Endothelial cell of umbilical vein (primary cell): ENCODE results near the gene SLCO2A1. TPM values are rescaled to one million over a fixed set of nuclear protein-coding genes. Genes with fewer than 3 reads are reported as not detected.

Experiments used
- BruUV-seq: library from RNA; stranded (reverse); fragments of 400-500 nt; replicated peaks from 2 replicates; lab custom pipeline; 2021; lab: Mats Ljungman, UMichigan
- CTCF ChIA-PET: fragments of 300-600, 350-600 bp; sonication (Branson Sonifier 250); formaldehyde crosslinking; loops from one replicate; lab custom pipeline; 2021; ENCODE audit warnings: antibody characterized with exemption, inconsistent platforms; lab: Charles Lee
- POLR2A ChIA-PET: fragments of 300-600, 350-600 bp; sonication (Branson Sonifier 250); formaldehyde crosslinking; loops from one replicate; lab custom pipeline; 2021; ENCODE audit warnings: antibody characterized with exemption, inconsistent platforms; lab: Charles Lee
- DNase-seq: peaks from one replicate; pipeline ENCODE4 v3.0.0-alpha.2; 2011; ENCODE audit warnings: low read depth, low spot score
- FAIRE-seq: peaks from 2 replicates; lab custom pipeline; 2011; peaks lifted over from hg19 to GRCh38; lab: Jason Lieb, UNC
- H2AFZ ChIP-seq: 2 replicates; pipeline ENCODE4 v1.6.0; 2012; ENCODE audit warnings: low read depth, low read length, control low read depth, inconsistent platforms
- H3K27ac ChIP-seq: 2 replicates; pipeline ENCODE4 v1.5.1; 2011; ENCODE audit warnings: low read depth, mild to moderate bottlenecking, control low read depth, low read length, moderate library complexity; ENCODE audit not compliant: insufficient read depth
- H3K27me3 ChIP-seq, 2 experiments: 2 replicates each; pipeline versions ENCODE4 v1.6.0 to v1.6.1; 2011; ENCODE audit warnings: low read length in 2 of 2, mixed read lengths in 1 of 2; ENCODE audit not compliant: control insufficient read depth in 2 of 2, insufficient read depth in 2 of 2
- H3K36me3 ChIP-seq, 2 experiments: 2 replicates in 1 of 2; 3 replicates in 1 of 2; pipeline ENCODE4 v1.5.1; 2011; ENCODE audit warnings: low read length in 2 of 2, mild to moderate bottlenecking in 1 of 2, moderate library complexity in 1 of 2; ENCODE audit not compliant: control insufficient read depth in 2 of 2, insufficient read depth in 2 of 2; ENCODE audit errors: extremely low read depth in 1 of 2
- H3K4me1 ChIP-seq: 3 replicates; pipeline ENCODE4 v1.5.1; 2011; ENCODE audit warnings: mild to moderate bottlenecking, low read length; ENCODE audit not compliant: control insufficient read depth, insufficient read depth; ENCODE audit errors: extremely low read depth
- H3K4me2 ChIP-seq: 2 replicates; pipeline ENCODE4 v1.6.1; 2011; ENCODE audit warnings: low read length, control low read depth, mixed read lengths; ENCODE audit not compliant: insufficient read depth
- H3K4me3 ChIP-seq, 3 experiments: fragments of 200-600 bp in 1 of 3; sonication (generic), shearing (Covaris generic) in 1 of 3; replicated peaks in 1 of 3; 2 replicates each; pipeline ENCODE4 v1.5.1; 2011 to 2016; ENCODE audit warnings: control low read depth in 3 of 3, low read length in 3 of 3, mild to moderate bottlenecking in 2 of 3, inconsistent platforms in 1 of 3, low read depth in 1 of 3, moderate library complexity in 1 of 3; ENCODE audit not compliant: insufficient read depth in 1 of 3
- H3K79me2 ChIP-seq: 2 replicates; pipeline ENCODE4 v1.6.0; 2012; ENCODE audit warnings: low read length, inconsistent platforms; ENCODE audit not compliant: control insufficient read depth, insufficient read depth
- H3K9ac ChIP-seq: replicated peaks from 2 replicates; pipeline ENCODE3; 2011; ENCODE audit warnings: low read length, control low read depth; ENCODE audit not compliant: insufficient read depth; ENCODE audit errors: extremely low read depth
- H3K9me1 ChIP-seq: replicated peaks from 3 replicates; pipeline ENCODE4 v1.6.0; 2011; ENCODE audit warnings: mild to moderate bottlenecking, low read length; ENCODE audit not compliant: control insufficient read depth, insufficient read depth; ENCODE audit errors: extremely low read depth
- H3K9me3 ChIP-seq: replicated peaks from 2 replicates; pipeline ENCODE4 v1.5.1; 2012; ENCODE audit warnings: low read length, inconsistent platforms; ENCODE audit not compliant: control insufficient read depth, insufficient read depth
- H4K20me1 ChIP-seq: replicated peaks from 2 replicates; pipeline ENCODE3; 2011; ENCODE audit warnings: mild to moderate bottlenecking, low read length; ENCODE audit not compliant: control insufficient read depth, insufficient read depth; ENCODE audit errors: extremely low read depth
- EZH2 ChIP-seq: IDR thresholded peaks from 2 replicates; pipeline ENCODE4 v1.6.1; 2012; ENCODE audit warnings: borderline replicate concordance, low read depth, mild to moderate bottlenecking, moderate library complexity, low read length, inconsistent platforms; ENCODE audit not compliant: severe bottlenecking
- FOS ChIP-seq: IDR thresholded peaks from 2 replicates; pipeline ENCODE4 v1.6.1; 2011; ENCODE audit warnings: mild to moderate bottlenecking, low read length, moderate library complexity, borderline replicate concordance; ENCODE audit not compliant: insufficient read depth
- GATA2 ChIP-seq: IDR thresholded peaks from 2 replicates; pipeline ENCODE4 v1.7.0; 2011; ENCODE audit warnings: low read depth, mild to moderate bottlenecking, moderate library complexity, mixed read lengths, low read length; ENCODE audit not compliant: insufficient read length, insufficient read depth
- JUN ChIP-seq: IDR thresholded peaks from 2 replicates; pipeline ENCODE4 v1.6.1; 2011; ENCODE audit warnings: borderline replicate concordance, low read depth; ENCODE audit not compliant: insufficient read length, insufficient read depth
- MYC ChIP-seq: IDR thresholded peaks from one replicate; pipeline ENCODE4 v1.6.1; 2011; ENCODE audit warnings: mild to moderate bottlenecking, low read depth, low read length
- POLR2A ChIP-seq: IDR thresholded peaks from 2 replicates; pipeline ENCODE4 v1.6.1; 2012; ENCODE audit warnings: low read depth, mild to moderate bottlenecking, control low read depth, low read length
- POLR2AphosphoS5 ChIP-seq: IDR thresholded peaks from 2 replicates; pipeline ENCODE4 v1.6.1; 2012; ENCODE audit warnings: low read depth, mild to moderate bottlenecking, control low read depth, low read length, moderate library complexity; ENCODE audit not compliant: insufficient read depth
- dilution Hi-C: fragments of 300-500 bp; cut with MboI; formaldehyde crosslinking; loops from one replicate; pipeline ENCODE4 v1.15.0; 2019; ENCODE audit warnings: low sequenced_read_pairs; ENCODE audit not compliant: extremely low pct_ligation_motif_present
- intact Hi-C: fragments of 100-400 bp; cut with micrococcal nuclease; formaldehyde crosslinking; loops from one replicate; pipeline ENCODE4 v1.10.0; 2022
- polyA plus RNA-seq, 4 experiments: library from polyadenylated mRNA; depleted of rRNA in 3 of 4; stranded (reverse) in 3 of 4; unstranded in 1 of 4; fragments of >200 nt; gene quantifications; 2 replicates each; pipeline versions ENCODE4 v1.2.1 to v1.2.3, GENCODE V29; 2011 to 2012; ENCODE audit warnings: missing spikeins in 1 of 4
- total RNA-seq: library from RNA; stranded (reverse); gene quantifications from 2 replicates; pipeline ENCODE4 v1.2.3, GENCODE V29; 2021
- TF ChIP-seq, protein P1 (sequence below): IDR thresholded peaks from 2 replicates; pipeline ENCODE4 v1.6.1; 2011; ENCODE audit not compliant: insufficient read depth, insufficient read length
- TF ChIP-seq, protein P2 (sequence below), 2 donors: IDR thresholded peaks; 1 replicate in 1 of 2; 2 replicates in 1 of 2; pipeline ENCODE4 v1.5.1; 2011; ENCODE audit warnings: low read length in 2 of 2, mild to moderate bottlenecking in 2 of 2, moderate library complexity in 2 of 2, control low read depth in 1 of 2, inconsistent platforms in 1 of 2, low read depth in 1 of 2; ENCODE audit not compliant: insufficient read depth in 1 of 2; ENCODE audit errors: extremely low read depth in 1 of 2

The SLCO2A1 gene
- total and polyA plus RNA-seq, 2 donors (not counting 3 experiments of a cell fraction or from before 2014, with no cell fraction given): 1.4 to 11.9 TPM

DNA sequence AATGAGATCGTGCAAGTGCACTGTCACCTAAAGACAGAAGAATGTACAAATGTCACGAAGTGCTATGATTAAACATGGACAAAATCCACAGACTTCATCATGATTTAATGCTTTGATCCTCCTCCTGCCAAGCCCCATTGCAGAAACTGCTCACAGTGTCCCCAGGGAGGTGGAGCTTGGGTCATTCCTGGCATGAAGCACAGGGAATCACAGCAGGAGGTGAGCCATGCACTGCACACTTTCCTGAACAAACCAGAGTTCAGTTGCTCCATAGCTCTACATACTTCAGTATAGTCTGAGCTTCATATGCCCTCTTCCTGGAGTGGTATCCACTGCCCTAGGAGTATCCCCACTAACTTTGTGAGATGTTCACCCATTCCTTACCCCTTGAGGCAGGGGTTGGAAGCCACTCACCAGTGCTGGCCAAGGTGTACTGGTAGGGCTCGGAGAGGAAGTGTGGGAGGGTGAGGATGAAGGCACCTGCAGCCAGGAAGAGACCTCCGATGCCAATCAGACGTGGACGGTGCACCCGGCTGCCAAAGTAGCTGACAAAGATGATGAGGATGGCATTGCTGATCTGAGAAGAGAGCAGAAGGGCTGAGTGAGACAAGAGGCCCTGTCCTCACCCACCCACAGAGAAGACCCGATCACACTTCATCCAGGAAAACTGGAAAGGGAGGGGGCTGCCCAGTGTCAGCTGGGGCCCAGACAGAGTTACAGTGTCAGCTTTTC is 56.3 kb downstream of the SLCO2A1 start:
- no peak for TF ChIP-seq JUN
- no peak for TF ChIP-seq EZH2
- TF ChIP-seq, protein P1, sequence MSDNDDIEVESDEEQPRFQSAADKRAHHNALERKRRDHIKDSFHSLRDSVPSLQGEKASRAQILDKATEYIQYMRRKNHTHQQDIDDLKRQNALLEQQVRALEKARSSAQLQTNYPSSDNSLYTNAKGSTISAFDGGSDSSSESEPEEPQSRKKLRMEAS: no peak
- TF ChIP-seq FOS: no peak
- TF ChIP-seq, protein P2, sequence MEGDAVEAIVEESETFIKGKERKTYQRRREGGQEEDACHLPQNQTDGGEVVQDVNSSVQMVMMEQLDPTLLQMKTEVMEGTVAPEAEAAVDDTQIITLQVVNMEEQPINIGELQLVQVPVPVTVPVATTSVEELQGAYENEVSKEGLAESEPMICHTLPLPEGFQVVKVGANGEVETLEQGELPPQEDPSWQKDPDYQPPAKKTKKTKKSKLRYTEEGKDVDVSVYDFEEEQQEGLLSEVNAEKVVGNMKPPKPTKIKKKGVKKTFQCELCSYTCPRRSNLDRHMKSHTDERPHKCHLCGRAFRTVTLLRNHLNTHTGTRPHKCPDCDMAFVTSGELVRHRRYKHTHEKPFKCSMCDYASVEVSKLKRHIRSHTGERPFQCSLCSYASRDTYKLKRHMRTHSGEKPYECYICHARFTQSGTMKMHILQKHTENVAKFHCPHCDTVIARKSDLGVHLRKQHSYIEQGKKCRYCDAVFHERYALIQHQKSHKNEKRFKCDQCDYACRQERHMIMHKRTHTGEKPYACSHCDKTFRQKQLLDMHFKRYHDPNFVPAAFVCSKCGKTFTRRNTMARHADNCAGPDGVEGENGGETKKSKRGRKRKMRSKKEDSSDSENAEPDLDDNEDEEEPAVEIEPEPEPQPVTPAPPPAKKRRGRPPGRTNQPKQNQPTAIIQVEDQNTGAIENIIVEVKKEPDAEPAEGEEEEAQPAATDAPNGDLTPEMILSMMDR (IDR thresholded peaks at IDR 0.05; ENCODE audit: extremely low read depth in 1 of 2, insufficient read depth in 1 of 2, low read depth in 1 of 2, low read length in 2 of 2): no peak
- TF ChIP-seq GATA2: no peak
- no peak for TF ChIP-seq POLR2AphosphoS5
- TF ChIP-seq POLR2A: no peak
- no peak for TF ChIP-seq MYC
- intact Hi-C loops: no loop called here
- H3K4me2 ChIP-seq: no peak overlapping the region
- H3K4me3 ChIP-seq: no peak overlapping the region
- H2AFZ ChIP-seq: no peak overlapping the region
- no peaks in the 10 kb centered on the region for H3K36me3 ChIP-seq
- no peak for DNase-seq
- no peaks in the 10 kb centered on the region for H3K9me1 ChIP-seq
- ChIA-PET POLR2A (no interaction called here), CTCF (interaction anchor here (1.0 to 1.5 kb wide), 2 partner anchors 8 to 23 kb away, joined by 4 read pairs; no protein-coding TSS in a partner anchor)
- H3K27ac ChIP-seq: no peak overlapping the region
- no peaks in the 10 kb centered on the region for H3K79me2 ChIP-seq
- BruUV-seq: no TSS peak
- peaks cover 5% of the 10 kb centered on the region for H3K4me1 ChIP-seq
- no peaks in the 10 kb centered on the region for H3K9me3 ChIP-seq
- dilution Hi-C loops: no loop called here
- FAIRE-seq: no peak
- H4K20me1 ChIP-seq: no peaks in the 10 kb centered on the region
- H3K27me3 ChIP-seq: no peaks in the 10 kb centered on the region
- no peak overlapping the region for H3K9ac ChIP-seq
